IPS DF 6.9 (cell line): ENCODE results near the gene MFRP.

Source experiments
- DNase-seq: peaks from one replicate; pipeline ENCODE4 v3.0.0-alpha.2; 2013; ENCODE audit warnings: low read depth, low spot score
- H3K27ac ChIP-seq: one replicate; pipeline ENCODE4 v1.5.1; 2013; ENCODE audit warnings: low read length, control low read depth
- H3K27me3 ChIP-seq: 2 replicates; pipeline ENCODE4 v1.6.1; 2013; ENCODE audit warnings: mild to moderate bottlenecking, low read length; ENCODE audit not compliant: control insufficient read depth, insufficient read depth
- H3K36me3 ChIP-seq: 2 replicates; pipeline ENCODE4 v1.6.1; 2013; ENCODE audit warnings: low read length; ENCODE audit not compliant: control insufficient read depth, insufficient read depth
- H3K4me1 ChIP-seq: 2 replicates; pipeline ENCODE4 v1.6.1; 2013; ENCODE audit warnings: low read length; ENCODE audit not compliant: control insufficient read depth, insufficient read depth
- H3K4me3 ChIP-seq: 2 replicates; pipeline ENCODE4 v1.5.1; 2013; ENCODE audit warnings: mild to moderate bottlenecking, low read length
- H3K9me3 ChIP-seq: 2 replicates; pipeline ENCODE4 v1.6.1; 2013; ENCODE audit warnings: low read length, inconsistent platforms; ENCODE audit not compliant: control insufficient read depth, insufficient read depth
- WGBS: extraction: QIAGEN DNeasy Blood & Tissue Kit; methylation state at CpG from one replicate; pipeline ENCODE4 v1.1.7; 2013; ENCODE audit warnings: mixed read lengths, missing lambda C conversion rate; ENCODE audit not compliant: insufficient read length, insufficient coverage; 5-methylcytosine and 5-hydroxymethylcytosine counted together

Gene MFRP

DNA sequence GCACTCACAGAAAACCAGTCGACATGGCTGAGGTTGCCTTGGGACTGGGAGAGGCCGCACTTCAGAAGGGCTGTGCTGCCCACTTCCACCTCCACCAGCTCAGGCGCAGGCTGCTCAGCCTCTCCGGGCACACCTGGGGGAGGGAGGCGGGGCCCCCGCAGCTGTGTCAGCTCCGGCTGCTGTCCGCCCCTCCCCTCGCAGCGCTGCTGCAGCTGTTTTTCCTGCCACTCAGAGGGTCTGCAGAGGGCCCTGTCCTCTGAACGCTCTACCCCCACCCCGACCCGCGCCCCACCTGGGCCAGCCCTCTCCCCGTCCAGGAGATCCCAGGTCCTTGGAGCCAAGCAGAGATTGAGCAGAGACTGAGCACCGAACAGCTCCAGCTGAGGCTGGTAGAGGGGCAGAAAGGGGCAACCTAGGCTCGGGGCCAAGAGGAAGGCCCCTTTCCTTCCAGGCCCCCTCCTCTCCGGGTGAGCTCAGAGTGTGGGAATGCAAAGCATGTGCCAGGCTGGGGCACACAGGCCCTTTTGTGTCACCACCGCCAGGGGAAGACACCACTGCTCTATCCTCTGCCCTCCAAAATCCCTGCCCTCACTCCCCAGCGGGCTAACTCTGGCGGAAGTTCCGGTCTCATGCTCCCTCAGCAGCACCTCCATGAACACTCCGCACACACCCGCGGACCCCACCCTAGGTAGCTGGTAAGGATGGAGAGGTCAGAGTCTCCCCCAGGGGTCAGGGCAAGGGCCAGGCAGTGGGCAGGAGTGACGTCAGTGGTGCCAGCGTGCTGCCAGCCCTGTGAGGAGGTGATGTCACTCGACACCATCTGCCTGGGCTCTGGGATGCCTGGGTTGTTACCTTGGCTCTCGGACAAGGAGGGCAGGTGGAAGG is 31.1 kb downstream of the MFRP start:
- no CpG with 5 or more reads among the region's 29 CpGs for WGBS
- Histone ChIP-seq H3K4me3 (peak overlapping the region; percentile 53; the same call in 1 of the 2 replicates), H3K27me3 (peaks cover 7% of the 10 kb centered on the region), H3K36me3 (peaks cover 10% of the 10 kb centered on the region; the same call in 1 of the 2 replicates), H3K27ac (no peak overlapping the region), H3K4me1 (peaks cover 24% of the 10 kb centered on the region), H3K9me3 (no peaks in the 10 kb centered on the region)
- no peak for DNase-seq

GRCh38 chr11:119314726-119315125 is 31.8 kb downstream of the MFRP start:
- Histone ChIP-seq H3K36me3 (peaks cover 10% of the 10 kb centered on the region; the same call in 1 of the 2 replicates), H3K4me1 (peaks cover 22% of the 10 kb centered on the region), H3K27ac (no peak overlapping the region), H3K9me3 (no peaks in the 10 kb centered on the region), H3K27me3 (peaks cover 7% of the 10 kb centered on the region), H3K4me3 (no peak overlapping the region)
- no CpG with 5 or more reads among the region's 18 CpGs for WGBS
- no peak for DNase-seq

DNA sequence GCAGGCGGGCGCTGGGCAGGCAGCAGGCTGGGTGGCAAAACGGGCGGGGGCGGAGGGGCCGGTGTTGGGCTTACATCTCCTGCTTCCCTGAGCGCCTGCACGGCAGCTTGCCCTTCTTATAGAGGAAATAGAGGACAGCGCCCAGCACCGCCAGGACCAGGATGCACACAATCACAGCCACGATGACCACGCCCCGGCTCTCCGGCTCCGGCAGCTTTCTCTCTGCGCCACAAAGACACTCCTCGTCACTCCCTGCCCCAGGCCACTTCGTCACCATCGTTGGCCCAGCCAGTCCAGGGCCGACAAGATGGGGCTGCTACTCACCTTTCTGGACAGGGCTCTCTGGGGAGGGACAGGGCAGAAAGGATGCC is 35.8 kb downstream of the MFRP start:
- H3K27ac ChIP-seq = no peak overlapping the region
- WGBS = no CpG with 5 or more reads among the region's 20 CpGs
- peaks cover 3% of the 10 kb centered on the region for H3K27me3 ChIP-seq
- no peak for DNase-seq
- H3K4me3 ChIP-seq = no peak overlapping the region
- peaks cover 5% of the 10 kb centered on the region for H3K4me1 ChIP-seq
- H3K36me3 ChIP-seq = peaks cover 13% of the 10 kb centered on the region; the same call in 1 of the 2 replicates
- no peaks in the 10 kb centered on the region for H3K9me3 ChIP-seq

DNA sequence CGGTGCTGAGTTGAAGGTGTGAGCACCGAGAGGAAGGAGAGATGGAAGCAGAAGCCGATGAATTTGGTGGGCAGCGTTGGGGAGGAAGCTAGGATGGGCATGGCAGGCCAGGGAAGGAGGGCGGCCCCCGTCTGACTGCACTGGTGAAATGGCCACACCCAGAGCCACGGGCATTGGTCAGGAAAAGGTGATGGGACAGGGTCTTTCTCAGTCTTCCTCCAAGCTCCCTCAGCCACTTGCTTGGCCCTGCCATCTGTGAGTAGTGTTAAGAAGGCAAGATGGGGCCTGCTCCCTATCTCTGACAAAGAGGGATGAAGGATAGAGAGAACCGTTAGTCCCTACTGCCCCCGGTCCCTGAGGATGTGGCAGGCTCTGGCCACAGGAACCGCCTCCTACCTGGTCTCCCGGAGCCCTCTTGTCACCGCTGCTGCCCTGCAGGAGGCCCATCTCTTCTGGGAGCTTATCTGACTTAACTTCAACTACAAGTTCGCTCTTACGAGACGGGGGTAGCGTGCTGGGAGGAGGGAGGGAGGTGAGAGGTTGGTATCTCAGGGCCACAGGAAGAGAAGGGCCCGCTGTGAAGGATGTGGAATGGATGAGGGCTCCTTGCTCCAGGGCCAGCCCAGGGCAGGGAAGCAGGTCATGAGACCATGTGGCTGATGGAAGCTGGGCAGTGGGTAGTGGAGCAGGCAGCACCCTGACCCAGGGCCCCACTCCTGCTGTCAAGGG is 36.4 kb downstream of the MFRP start:
- WGBS = no CpG with 5 or more reads among the region's 17 CpGs
- Histone ChIP-seq H3K36me3 (peaks cover 13% of the 10 kb centered on the region; the same call in 1 of the 2 replicates), H3K27ac (no peak overlapping the region)

DNA sequence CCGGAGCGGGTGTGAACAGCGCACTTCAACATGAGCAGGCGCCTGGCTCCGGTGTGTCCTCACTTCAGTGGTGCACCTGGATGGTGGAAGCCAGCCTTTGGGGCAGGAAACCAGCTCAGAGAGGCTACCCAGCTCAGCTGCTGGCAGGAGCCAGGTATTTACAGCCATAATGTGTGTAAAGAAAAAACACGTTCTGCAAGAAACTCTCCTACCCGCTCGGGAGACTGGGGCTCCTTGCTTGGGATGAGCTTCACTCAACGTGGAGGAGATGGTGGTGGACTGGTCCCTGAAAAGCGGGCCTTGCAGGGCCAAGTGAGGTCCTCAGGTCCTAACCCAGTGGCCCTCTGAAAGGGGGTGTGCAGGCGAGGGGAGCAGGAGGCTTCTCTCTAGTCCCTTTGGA is 37.1 kb downstream of the MFRP start:
- Histone ChIP-seq H3K4me1 (no peaks in the 10 kb centered on the region), H3K9me3 (no peaks in the 10 kb centered on the region), H3K27me3 (no peaks in the 10 kb centered on the region), H3K36me3 (peaks cover 13% of the 10 kb centered on the region; the same call in 1 of the 2 replicates), H3K4me3 (no peak overlapping the region), H3K27ac (no peak overlapping the region)
- DNase-seq = no peak
- no CpG with 5 or more reads among the region's 11 CpGs for WGBS

More for the DNA sequence above, 36.4 kb downstream of the MFRP start:
- H3K4me1 ChIP-seq = peaks cover 4% of the 10 kb centered on the region
- H3K27me3 ChIP-seq = no peaks in the 10 kb centered on the region
- H3K9me3 ChIP-seq = no peaks in the 10 kb centered on the region
- no peak overlapping the region for H3K4me3 ChIP-seq
- no peak for DNase-seq

- H3K27ac ChIP-seq = no peak overlapping the region
- peaks cover 18% of the 10 kb centered on the region; the same call in 1 of the 2 replicates for H3K36me3 ChIP-seq
- H3K4me3 ChIP-seq = no peak overlapping the region
- no peaks in the 10 kb centered on the region for H3K27me3 ChIP-seq
- no peaks in the 10 kb centered on the region for H3K9me3 ChIP-seq
- H3K4me1 ChIP-seq = no peaks in the 10 kb centered on the region
- no peak for DNase-seq
- no CpG with 5 or more reads among the region's 5 CpGs for WGBS
Measured at GRCh38 chr11:119307974-119308373, 38.5 kb downstream of the MFRP start.

- no peak overlapping the region for H3K4me3 ChIP-seq
- H3K4me1 ChIP-seq = no peaks in the 10 kb centered on the region
- no peaks in the 10 kb centered on the region for H3K27me3 ChIP-seq
- DNase-seq = no peak
- H3K27ac ChIP-seq = no peak overlapping the region
- H3K9me3 ChIP-seq = no peaks in the 10 kb centered on the region
- peaks cover 16% of the 10 kb centered on the region; the same call in 1 of the 2 replicates for H3K36me3 ChIP-seq
- no CpG with 5 or more reads among the region's 1 CpG for WGBS
Measured at GRCh38 chr11:119307219-119307618, 39.3 kb downstream of the MFRP start.

- Histone ChIP-seq H3K9me3 (no peaks in the 10 kb centered on the region), H3K4me1 (no peaks in the 10 kb centered on the region), H3K36me3 (peaks cover 13% of the 10 kb centered on the region; the same call in 1 of the 2 replicates), H3K27ac (no peak overlapping the region), H3K27me3 (no peaks in the 10 kb centered on the region), H3K4me3 (no peak overlapping the region)
- no CpG with 5 or more reads among the region's 5 CpGs for WGBS
- no peak for DNase-seq
Measured at GRCh38 chr11:119306373-119306890, 40.1 kb downstream of the MFRP start.

DNA sequence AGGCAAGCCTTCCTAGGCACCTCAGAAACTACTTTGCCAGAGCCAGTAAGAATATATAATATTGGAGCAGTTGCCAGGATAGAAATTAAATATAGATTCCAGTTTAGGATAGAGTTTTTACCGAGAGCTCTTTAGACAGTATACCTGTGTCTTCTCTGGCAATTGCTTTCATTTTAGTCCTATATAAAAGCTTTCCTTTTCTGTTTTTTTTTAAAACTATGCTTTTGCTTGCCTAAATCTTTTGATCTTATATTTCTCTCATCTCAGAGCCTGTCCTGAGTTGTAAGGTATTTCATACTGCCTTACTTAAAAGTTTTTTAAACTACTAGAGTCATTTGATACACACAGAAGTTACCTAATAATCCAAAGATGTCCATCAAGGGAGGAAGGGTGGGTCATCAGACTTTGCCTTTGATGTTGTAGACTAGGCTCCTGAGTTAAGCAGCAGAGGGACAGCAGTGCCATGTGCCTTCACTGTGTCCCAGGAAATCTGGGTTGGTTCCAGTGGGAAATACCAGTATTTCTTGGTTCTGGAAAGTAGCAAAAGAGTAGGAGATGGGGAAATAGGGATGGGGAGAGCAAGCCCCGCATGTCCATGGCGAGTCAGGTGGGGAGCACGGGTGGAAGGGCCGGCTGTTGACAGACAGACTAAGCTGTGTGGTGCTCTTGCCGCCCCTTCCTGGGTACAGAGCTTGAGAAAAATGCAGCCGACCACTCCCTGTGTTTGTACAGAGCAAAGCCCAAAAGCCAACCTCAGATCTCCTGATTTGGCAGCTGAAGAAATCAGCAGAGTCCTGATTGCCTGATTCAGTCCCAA is 40.7 kb downstream of the MFRP start:
- Histone ChIP-seq H3K27ac (no peak overlapping the region), H3K27me3 (no peaks in the 10 kb centered on the region), H3K9me3 (no peaks in the 10 kb centered on the region), H3K36me3 (peaks cover 10% of the 10 kb centered on the region; the same call in 1 of the 2 replicates), H3K4me1 (no peaks in the 10 kb centered on the region), H3K4me3 (no peak overlapping the region)
- no peak for DNase-seq
- WGBS = no CpG with 5 or more reads among the region's 7 CpGs
